ENCODE measurements around the gene SERTAD2. TPM values are rescaled to one million over a fixed set of nuclear protein-coding genes. Genes with fewer than 3 reads are reported as not detected.

Gene SERTAD2
- total RNA-seq, 1 donor from 2014 or later: 20.3 TPM

GRCh38 chr2:64672708-64673107 lies 19.0 kb upstream of the SERTAD2 start:
- Mint-ChIP-seq H3K27me3 (ENCODE audit: low read depth) (no peaks in the 10 kb centered on the region), H3K27ac (ENCODE audit: unreplicated experiment) (no peak overlapping the region), H3K4me3 (ENCODE audit: unreplicated experiment) (no peak overlapping the region), H3K4me1 (ENCODE audit: low read depth) (no peaks in the 10 kb centered on the region), H3K36me3 (ENCODE audit: low read depth) (no peaks in the 10 kb centered on the region), H3K9me3 (ENCODE audit: low read depth) (no peaks in the 10 kb centered on the region)
- DNase-seq (ENCODE audit: low spot score): no peak
- no peak for TF ChIP-seq CTCF (IDR thresholded peaks at IDR 0.05)

- Mint-ChIP-seq H3K4me3 (ENCODE audit: unreplicated experiment) (no peak overlapping the region), H3K36me3 (ENCODE audit: low read depth) (no peaks in the 10 kb centered on the region), H3K27me3 (ENCODE audit: low read depth) (no peaks in the 10 kb centered on the region), H3K27ac (ENCODE audit: unreplicated experiment) (no peak overlapping the region), H3K9me3 (ENCODE audit: low read depth) (no peaks in the 10 kb centered on the region), H3K4me1 (ENCODE audit: low read depth) (peaks cover 6% of the 10 kb centered on the region)
- DNase-seq (ENCODE audit: low spot score): no peak
- TF ChIP-seq CTCF (IDR thresholded peaks at IDR 0.05): no peak
These were observed 16.3 kb upstream of the SERTAD2 start for GRCh38 chr2:64670047-64670446.

GRCh38 chr2:64669288-64669687 lies 15.6 kb upstream of the SERTAD2 start:
- TF ChIP-seq CTCF (IDR thresholded peaks at IDR 0.05): no peak
- Mint-ChIP-seq H3K36me3 (ENCODE audit: low read depth) (no peaks in the 10 kb centered on the region), H3K4me3 (ENCODE audit: unreplicated experiment) (no peak overlapping the region), H3K27me3 (ENCODE audit: low read depth) (no peaks in the 10 kb centered on the region), H3K27ac (ENCODE audit: unreplicated experiment) (no peak overlapping the region), H3K4me1 (ENCODE audit: low read depth) (peaks cover 6% of the 10 kb centered on the region), H3K9me3 (ENCODE audit: low read depth) (no peaks in the 10 kb centered on the region)
- DNase-seq (ENCODE audit: low spot score): no peak

GRCh38 chr2:64668542-64668941 lies 14.8 kb upstream of the SERTAD2 start:
- Mint-ChIP-seq H3K4me3 (ENCODE audit: unreplicated experiment) (no peak overlapping the region), H3K4me1 (ENCODE audit: low read depth) (peaks cover 6% of the 10 kb centered on the region), H3K9me3 (ENCODE audit: low read depth) (no peaks in the 10 kb centered on the region), H3K27me3 (ENCODE audit: low read depth) (no peaks in the 10 kb centered on the region), H3K27ac (ENCODE audit: unreplicated experiment) (no peak overlapping the region), H3K36me3 (ENCODE audit: low read depth) (no peaks in the 10 kb centered on the region)
- TF ChIP-seq CTCF (IDR thresholded peaks at IDR 0.05): no peak
- no peak for DNase-seq (ENCODE audit: low spot score)

GRCh38 chr2:64667535-64667934 lies 13.8 kb upstream of the SERTAD2 start:
- Mint-ChIP-seq H3K36me3 (ENCODE audit: low read depth) (no peaks in the 10 kb centered on the region), H3K4me1 (ENCODE audit: low read depth) (peaks cover 6% of the 10 kb centered on the region), H3K4me3 (ENCODE audit: unreplicated experiment) (no peak overlapping the region), H3K27ac (ENCODE audit: unreplicated experiment) (no peak overlapping the region), H3K27me3 (ENCODE audit: low read depth) (no peaks in the 10 kb centered on the region), H3K9me3 (ENCODE audit: low read depth) (no peaks in the 10 kb centered on the region)
- no peak for DNase-seq (ENCODE audit: low spot score)
- no peak for TF ChIP-seq CTCF (IDR thresholded peaks at IDR 0.05)
